SHP77 (cell line): ENCODE results near the gene AXIN1.
"Not testable (repeated sequence)": the region's sequence is repeated elsewhere in the genome, so short reads cannot be mapped to it uniquely, and the experiment has no call there.

Experiments used
- DNase-seq, 2 experiments: peaks; one replicate each; lab custom pipeline; 2025; lab: John Stamatoyannopoulos, UW

The AXIN1 gene

GRCh38 chr16:381012-381788, 28.7 kb upstream of the AXIN1 start:
- DNase-seq: no peak

GRCh38 chr16:380762-381011, 28.2 kb upstream of the AXIN1 start:
- no peak for DNase-seq

- DNase-seq: no peak
Observed at GRCh38 chr16:379961-380761, 27.6 kb upstream of the AXIN1 start.

GRCh38 chr16:379183-379960, 26.8 kb upstream of the AXIN1 start:
- DNase-seq: no peak

GRCh38 chr16:378821-379182, 26.3 kb upstream of the AXIN1 start:
- DNase-seq: no peak

- DNase-seq: not testable (repeated sequence)
Observed at GRCh38 chr16:378113-378820, 25.7 kb upstream of the AXIN1 start.

GRCh38 chr16:377419-377951, 25.0 kb upstream of the AXIN1 start:
- DNase-seq: no peak

- DNase-seq: no peak
Observed at GRCh38 chr16:376817-377418, 24.4 kb upstream of the AXIN1 start.

- no peak for DNase-seq
Observed at GRCh38 chr16:375927-376816, 23.6 kb upstream of the AXIN1 start.

- no peak for DNase-seq
Observed at GRCh38 chr16:375212-375611, 22.7 kb upstream of the AXIN1 start.

- DNase-seq: no peak
Observed at GRCh38 chr16:374616-374926, 22.0 kb upstream of the AXIN1 start.

GRCh38 chr16:373848-374615, 21.5 kb upstream of the AXIN1 start:
- no peak for DNase-seq

- DNase-seq: no peak
Observed at GRCh38 chr16:373020-373598, 20.6 kb upstream of the AXIN1 start.

GRCh38 chr16:372302-372983, 19.9 kb upstream of the AXIN1 start:
- no peak for DNase-seq

GRCh38 chr16:371515-372301, 19.2 kb upstream of the AXIN1 start:
- peak; percentile 91 to 94 for DNase-seq

- DNase-seq: no peak
Observed at GRCh38 chr16:370979-371514, 18.5 kb upstream of the AXIN1 start.

GRCh38 chr16:370443-370842, 17.9 kb upstream of the AXIN1 start, which contains the start of gene MRPL28:
TSS of gene MRPL28 (minus strand) at chr16:370538. CDS start at chr16:370218, 320 bp downstream.
- DNase-seq: peak; percentile 91 to 92
